MCF 10A (cell line): ENCODE data around the gene CCDC63. TPM values are rescaled to one million over a fixed set of nuclear protein-coding genes. Genes with fewer than 3 reads are reported as not detected.

Experiments
- BruUV-seq: library from RNA; stranded (reverse); fragments of 400-500 nt; replicated peaks from 2 replicates; lab custom pipeline; 2021; lab: Mats Ljungman, UMichigan
- CTCF ChIA-PET: fragments of 300-600 bp; sonication (Branson Sonifier 250); formaldehyde crosslinking; extraction: SDS; loops from one replicate; lab custom pipeline; 2021; ENCODE audit warnings: antibody characterized with exemption, inconsistent platforms; lab: Yijun Ruan, JAX
- POLR2A ChIA-PET: fragments of 300-600, 350-650 bp; sonication (Branson Sonifier 250); formaldehyde crosslinking; extraction: SDS; loops from one replicate; lab custom pipeline; 2020; ENCODE audit warnings: antibody characterized with exemption, inconsistent platforms; lab: Yijun Ruan, JAX
- DNase-seq: peaks from one replicate; pipeline ENCODE4 v3.0.0-alpha.2; 2018; ENCODE audit not compliant: unreplicated experiment
- H3K27ac Mint-ChIP-seq: one replicate; pipeline ENCODE4 v1.8.0; 2022; ENCODE audit warnings: mild to moderate bottlenecking, low read depth, mixed read lengths; ENCODE audit not compliant: unreplicated experiment
- H3K27me3 Mint-ChIP-seq: one replicate; pipeline ENCODE4 v1.8.0; 2022; ENCODE audit warnings: mixed read lengths; ENCODE audit not compliant: insufficient read depth, unreplicated experiment
- H3K36me3 Mint-ChIP-seq: one replicate; pipeline ENCODE4 v1.8.0; 2022; ENCODE audit warnings: mild to moderate bottlenecking, moderate library complexity, mixed read lengths; ENCODE audit not compliant: insufficient read depth, unreplicated experiment
- H3K4me1 Mint-ChIP-seq: one replicate; pipeline ENCODE4 v1.8.0; 2022; ENCODE audit warnings: mixed read lengths; ENCODE audit not compliant: insufficient read depth, unreplicated experiment
- H3K4me3 Mint-ChIP-seq: one replicate; pipeline ENCODE4 v1.8.0; 2022; ENCODE audit warnings: mild to moderate bottlenecking, moderate library complexity, mixed read lengths; ENCODE audit not compliant: unreplicated experiment
- H3K9me3 Mint-ChIP-seq: one replicate; pipeline ENCODE4 v1.8.0; 2022; ENCODE audit warnings: mixed read lengths; ENCODE audit not compliant: unreplicated experiment
- CTCF ChIP-seq: fragments of 200-600 bp; IDR thresholded peaks from one replicate; pipeline ENCODE4 v1.8.0; 2022; ENCODE audit warnings: antibody characterized with exemption, mild to moderate bottlenecking; ENCODE audit not compliant: unreplicated experiment
- intact Hi-C: fragments of 100-400 bp; cut with micrococcal nuclease; formaldehyde crosslinking; loops from 2 replicates; pipeline ENCODE4 v1.14.1; 2022
- total RNA-seq: library from RNA; stranded (reverse); gene quantifications from 2 replicates; pipeline ENCODE4 v1.2.3, GENCODE V29; 2022

CCDC63 gene
- total RNA-seq, 1 experiment from 2014 or later: not detected

DNA sequence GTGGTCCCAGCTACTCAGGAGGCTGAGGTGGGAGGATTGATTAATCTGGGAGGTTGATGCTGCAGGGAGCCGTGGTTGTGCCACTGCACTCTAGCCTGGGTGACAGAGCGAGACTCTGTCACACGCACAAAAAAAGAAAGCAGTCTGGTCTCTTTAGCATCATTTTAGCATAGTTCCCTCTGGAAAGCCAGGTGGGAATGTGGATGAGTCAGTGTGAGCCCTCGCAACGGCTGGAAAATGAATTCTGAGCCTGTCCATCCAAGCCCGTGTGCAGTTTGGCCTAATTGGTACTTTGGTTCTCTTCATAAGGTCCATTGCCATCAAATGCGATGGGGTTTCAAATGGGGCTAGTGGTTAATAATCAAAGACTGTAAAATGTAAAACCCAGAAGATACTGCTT, 71.2 kb downstream of the CCDC63 start:
- no peak for DNase-seq
- no TSS peak for BruUV-seq
- ChIA-PET POLR2A (interaction anchor here (1.4 to 3.2 kb wide), 2 partner anchors 16 to 21 kb away, joined by 5 to 22 read pairs; no protein-coding TSS in a partner anchor), CTCF (interaction anchor here (0.5 to 1.4 kb wide), 3 partner anchors 24 to 1991 kb away, joined by 3 to 5 read pairs (median 4); no protein-coding TSS in a partner anchor)
- intact Hi-C loops: no loop called here
- Mint-ChIP-seq H3K36me3 (peaks cover 5% of the 10 kb centered on the region), H3K4me3 (no peak overlapping the region), H3K27me3 (no peaks in the 10 kb centered on the region), H3K9me3 (no peaks in the 10 kb centered on the region), H3K27ac (peak overlapping the region; percentile 84), H3K4me1 (peaks cover 27% of the 10 kb centered on the region)
- no peak for TF ChIP-seq CTCF

DNA sequence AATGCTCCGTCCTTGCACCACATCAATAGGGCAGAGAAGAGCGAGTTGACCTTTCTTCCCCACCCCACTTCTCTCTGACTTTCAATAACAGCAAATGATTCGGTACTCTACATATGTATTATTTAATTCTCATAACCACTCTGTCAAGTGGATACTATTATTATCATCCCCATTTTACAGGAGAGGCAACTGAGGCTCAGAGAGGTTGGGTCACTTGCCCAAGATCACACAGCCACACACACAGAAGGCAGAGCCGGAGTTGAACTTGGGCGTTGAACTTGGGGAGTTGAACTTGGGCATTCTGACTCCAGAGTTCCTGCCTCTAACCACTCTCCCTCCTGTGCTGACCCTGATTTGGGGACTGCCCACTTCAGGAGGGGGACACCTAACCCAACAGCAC, 72.9 kb downstream of the CCDC63 start:
- H3K9me3 Mint-ChIP-seq: no peaks in the 10 kb centered on the region
- no peak overlapping the region for H3K27ac Mint-ChIP-seq
- no TSS peak for BruUV-seq
- POLR2A ChIA-PET: interaction anchor here (2.0 kb wide), 1 partner anchor 23 kb away, joined by 10 read pairs; no protein-coding TSS in a partner anchor
- no peak for TF ChIP-seq CTCF
- CTCF ChIA-PET: interaction anchor here (1.0 to 2.0 kb wide), 2 partner anchors 17 to 379 kb away, joined by 3 to 6 read pairs; no protein-coding TSS in a partner anchor
- intact Hi-C loops: no loop called here
- no peaks in the 10 kb centered on the region for H3K27me3 Mint-ChIP-seq
- peaks cover 27% of the 10 kb centered on the region for H3K4me1 Mint-ChIP-seq
- H3K36me3 Mint-ChIP-seq: peaks cover 5% of the 10 kb centered on the region
- DNase-seq: no peak
- no peak overlapping the region for H3K4me3 Mint-ChIP-seq

DNA sequence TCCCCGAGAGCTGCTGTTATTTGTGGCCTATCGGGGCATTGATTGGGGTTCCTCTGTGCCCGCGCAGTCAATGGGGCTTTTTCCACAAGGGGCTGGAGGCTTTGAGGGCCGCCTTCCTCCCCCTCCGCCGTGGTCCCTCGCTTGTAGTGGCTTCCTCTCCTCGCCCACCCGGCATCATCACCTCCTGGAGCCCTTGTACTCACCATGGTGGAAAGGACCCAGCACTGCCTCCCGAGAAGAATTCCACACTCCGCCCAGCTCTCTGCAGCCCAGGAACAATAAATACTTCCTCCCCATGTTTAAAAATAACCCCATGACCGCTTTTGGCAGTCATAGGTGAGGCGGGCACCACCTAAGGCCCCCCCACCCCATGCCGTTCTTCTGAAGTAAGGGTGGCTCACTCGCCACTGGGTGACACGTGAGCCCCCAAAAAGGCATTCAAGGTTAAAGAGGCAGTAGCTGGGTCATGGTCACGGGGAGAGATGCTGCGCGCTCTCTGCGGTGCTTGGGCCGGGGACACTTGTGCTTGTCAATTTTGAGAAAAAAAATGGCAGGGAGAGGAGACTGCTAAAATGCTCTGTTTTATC, 73.6 kb downstream of the CCDC63 start, which contains the start of gene MYL2:
Gene MYL2, minus strand, starts transcription at position 256 of the 587 bp plus-strand sequence. Its CDS starts 50 bp downstream, at position 206.
- peaks cover 27% of the 10 kb centered on the region for H3K4me1 Mint-ChIP-seq
- no peak for TF ChIP-seq CTCF
- no peak within 1 kb of the TSS for H3K4me3 Mint-ChIP-seq
- intact Hi-C loops: no loop called here
- POLR2A ChIA-PET: interaction anchor here (2.0 kb wide), 1 partner anchor 24 kb away, joined by 10 read pairs; no protein-coding TSS in a partner anchor
- H3K27ac Mint-ChIP-seq: no peak within 1 kb of the TSS
- peaks cover 5% of the 10 kb centered on the region for H3K36me3 Mint-ChIP-seq
- H3K27me3 Mint-ChIP-seq: no peaks in the 10 kb centered on the region
- DNase-seq: no peak
- CTCF ChIA-PET: interaction anchor here (2.0 kb wide), 1 partner anchor 17 kb away, joined by 6 read pairs; no protein-coding TSS in a partner anchor
- no TSS peak for BruUV-seq
- no peaks in the 10 kb centered on the region for H3K9me3 Mint-ChIP-seq

DNA sequence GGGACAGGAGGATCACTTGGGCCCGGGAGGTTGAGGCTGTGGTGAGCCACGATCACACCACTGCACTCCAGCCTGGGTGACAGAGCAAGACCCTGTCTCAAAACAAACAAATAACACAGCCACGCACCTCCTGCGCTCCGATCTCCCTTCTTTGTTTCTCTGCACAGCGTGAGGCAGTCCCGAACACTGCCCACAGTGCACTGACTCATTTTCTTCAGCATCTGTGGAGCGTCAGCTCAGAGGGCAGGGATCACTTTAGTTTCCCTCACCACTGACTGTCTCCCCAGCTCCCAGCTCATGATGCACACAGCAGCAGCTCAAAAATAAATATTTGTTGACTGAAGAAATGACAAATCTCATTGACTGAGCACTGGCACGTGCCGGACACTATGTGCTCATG, 74.5 kb downstream of the CCDC63 start:
- no peaks in the 10 kb centered on the region for H3K27me3 Mint-ChIP-seq
- intact Hi-C loops: no loop called here
- peak; percentile 36 for DNase-seq
- no peak overlapping the region for H3K27ac Mint-ChIP-seq
- TF ChIP-seq CTCF: no peak
- peaks cover 5% of the 10 kb centered on the region for H3K36me3 Mint-ChIP-seq
- H3K9me3 Mint-ChIP-seq: no peaks in the 10 kb centered on the region
- no peak overlapping the region for H3K4me3 Mint-ChIP-seq
- peaks cover 26% of the 10 kb centered on the region for H3K4me1 Mint-ChIP-seq
- ChIA-PET CTCF (interaction anchor here (2.0 kb wide), 1 partner anchor 16 kb away, joined by 6 read pairs; no protein-coding TSS in a partner anchor), POLR2A (interaction anchor here (0.6 to 2.0 kb wide), 2 partner anchors 25 to 471 kb away, joined by 4 to 10 read pairs; partner anchors contain the start of gene ARPC3)
- no TSS peak for BruUV-seq
